ENCODE measurements around the gene ANKRD10. TPM values are rescaled to one million over a fixed set of nuclear protein-coding genes. Genes with fewer than 3 reads are reported as not detected.

Gene ANKRD10
- total and polyA plus RNA-seq, 2 experiments from 2014 or later = 250 to 277 TPM

DNA sequence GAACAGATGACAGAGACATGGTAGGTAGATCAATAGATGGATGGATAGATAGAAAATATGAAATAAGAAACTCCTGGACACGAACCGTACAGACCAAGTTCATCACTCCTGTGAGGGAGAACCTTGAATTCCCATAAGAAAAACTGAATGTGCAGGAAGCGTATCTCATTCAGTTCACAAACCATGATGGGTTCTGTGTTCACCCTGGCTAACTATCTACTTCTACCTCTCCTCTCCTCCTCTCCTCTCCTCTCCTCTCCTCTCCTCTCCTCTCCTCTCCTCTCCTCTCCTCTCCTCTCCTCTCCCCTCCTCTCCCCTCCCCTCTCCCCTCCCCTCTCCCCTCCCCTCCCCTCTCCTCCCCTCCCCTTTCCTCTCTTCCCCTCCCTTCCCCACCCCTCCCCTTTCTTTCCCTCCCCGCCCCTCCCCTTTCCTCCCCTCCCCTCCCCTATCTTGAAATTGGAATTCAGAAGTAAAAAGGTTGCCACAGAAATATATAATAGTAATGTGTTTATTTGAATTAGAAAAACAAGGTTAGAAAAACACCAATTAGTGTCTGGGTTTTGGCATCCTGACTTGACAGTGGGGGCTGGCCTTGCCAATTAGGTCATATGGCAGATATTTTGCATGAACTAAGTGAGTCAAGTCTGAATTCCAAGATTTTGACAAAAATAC lies 75.9 kb downstream of the ANKRD10 start:
- no peaks in the 10 kb centered on the region for H4K20me1 ChIP-seq (replicated peaks; ENCODE audit: insufficient read depth)
- no peak overlapping the region for H3K4me3 ChIP-seq
- DNase-seq (ENCODE audit: low spot score) = no peak
- peaks cover 3% of the 10 kb centered on the region; the same call in 2 of the 3 replicates for H3K9me3 Mint-ChIP-seq
- no peaks in the 10 kb centered on the region for H3K4me1 ChIP-seq (ENCODE audit: insufficient read depth)
- no peaks in the 10 kb centered on the region for H3K27me3 ChIP-seq (ENCODE audit: insufficient read depth)
- H3K4me1 Mint-ChIP-seq = peaks cover 16% of the 10 kb centered on the region; the same call in 1 of the 3 replicates
- no peak for ATAC-seq
- no peak overlapping the region for H3K4me2 ChIP-seq
- H3K27me3 Mint-ChIP-seq (ENCODE audit: insufficient read depth, low read depth, poor library complexity) = no peaks in the 10 kb centered on the region
- H3K79me2 ChIP-seq (replicated peaks; ENCODE audit: insufficient read depth) = no peaks in the 10 kb centered on the region
- H3K4me3 Mint-ChIP-seq = no peak overlapping the region
- H3K27ac Mint-ChIP-seq = no peak overlapping the region
- H3K36me3 Mint-ChIP-seq (ENCODE audit: low read depth) = 0 out of 3 replicates have a peak, but pooled peaks cover 4% of the 10 kb centered on the region
- no peaks in the 10 kb centered on the region; the same call in 1 of the 2 replicates for H3K9me2 ChIP-seq (ENCODE audit: insufficient read depth)
- no peak for TF ChIP-seq EZH2 (IDR thresholded peaks at IDR 0.05; ENCODE audit: low read depth, unreplicated experiment)
- TF ChIP-seq CREB1 (CRISPR knock-in tag; IDR thresholded peaks at IDR 0.05; ENCODE audit: low read depth) = no peak
- TF ChIP-seq EZH2phosphoT487 (IDR thresholded peaks at IDR 0.05; ENCODE audit: unreplicated experiment) = no peak
- TF ChIP-seq, protein P1, sequence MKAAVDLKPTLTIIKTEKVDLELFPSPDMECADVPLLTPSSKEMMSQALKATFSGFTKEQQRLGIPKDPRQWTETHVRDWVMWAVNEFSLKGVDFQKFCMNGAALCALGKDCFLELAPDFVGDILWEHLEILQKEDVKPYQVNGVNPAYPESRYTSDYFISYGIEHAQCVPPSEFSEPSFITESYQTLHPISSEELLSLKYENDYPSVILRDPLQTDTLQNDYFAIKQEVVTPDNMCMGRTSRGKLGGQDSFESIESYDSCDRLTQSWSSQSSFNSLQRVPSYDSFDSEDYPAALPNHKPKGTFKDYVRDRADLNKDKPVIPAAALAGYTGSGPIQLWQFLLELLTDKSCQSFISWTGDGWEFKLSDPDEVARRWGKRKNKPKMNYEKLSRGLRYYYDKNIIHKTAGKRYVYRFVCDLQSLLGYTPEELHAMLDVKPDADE (IDR thresholded peaks at IDR 0.05) = no peak
- TF ChIP-seq, protein P2, sequence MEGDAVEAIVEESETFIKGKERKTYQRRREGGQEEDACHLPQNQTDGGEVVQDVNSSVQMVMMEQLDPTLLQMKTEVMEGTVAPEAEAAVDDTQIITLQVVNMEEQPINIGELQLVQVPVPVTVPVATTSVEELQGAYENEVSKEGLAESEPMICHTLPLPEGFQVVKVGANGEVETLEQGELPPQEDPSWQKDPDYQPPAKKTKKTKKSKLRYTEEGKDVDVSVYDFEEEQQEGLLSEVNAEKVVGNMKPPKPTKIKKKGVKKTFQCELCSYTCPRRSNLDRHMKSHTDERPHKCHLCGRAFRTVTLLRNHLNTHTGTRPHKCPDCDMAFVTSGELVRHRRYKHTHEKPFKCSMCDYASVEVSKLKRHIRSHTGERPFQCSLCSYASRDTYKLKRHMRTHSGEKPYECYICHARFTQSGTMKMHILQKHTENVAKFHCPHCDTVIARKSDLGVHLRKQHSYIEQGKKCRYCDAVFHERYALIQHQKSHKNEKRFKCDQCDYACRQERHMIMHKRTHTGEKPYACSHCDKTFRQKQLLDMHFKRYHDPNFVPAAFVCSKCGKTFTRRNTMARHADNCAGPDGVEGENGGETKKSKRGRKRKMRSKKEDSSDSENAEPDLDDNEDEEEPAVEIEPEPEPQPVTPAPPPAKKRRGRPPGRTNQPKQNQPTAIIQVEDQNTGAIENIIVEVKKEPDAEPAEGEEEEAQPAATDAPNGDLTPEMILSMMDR (conservative IDR thresholded peaks at IDR 0.05; ENCODE audit: low read depth in 2 of 2) = no peak
- TF ChIP-seq, protein P3, sequence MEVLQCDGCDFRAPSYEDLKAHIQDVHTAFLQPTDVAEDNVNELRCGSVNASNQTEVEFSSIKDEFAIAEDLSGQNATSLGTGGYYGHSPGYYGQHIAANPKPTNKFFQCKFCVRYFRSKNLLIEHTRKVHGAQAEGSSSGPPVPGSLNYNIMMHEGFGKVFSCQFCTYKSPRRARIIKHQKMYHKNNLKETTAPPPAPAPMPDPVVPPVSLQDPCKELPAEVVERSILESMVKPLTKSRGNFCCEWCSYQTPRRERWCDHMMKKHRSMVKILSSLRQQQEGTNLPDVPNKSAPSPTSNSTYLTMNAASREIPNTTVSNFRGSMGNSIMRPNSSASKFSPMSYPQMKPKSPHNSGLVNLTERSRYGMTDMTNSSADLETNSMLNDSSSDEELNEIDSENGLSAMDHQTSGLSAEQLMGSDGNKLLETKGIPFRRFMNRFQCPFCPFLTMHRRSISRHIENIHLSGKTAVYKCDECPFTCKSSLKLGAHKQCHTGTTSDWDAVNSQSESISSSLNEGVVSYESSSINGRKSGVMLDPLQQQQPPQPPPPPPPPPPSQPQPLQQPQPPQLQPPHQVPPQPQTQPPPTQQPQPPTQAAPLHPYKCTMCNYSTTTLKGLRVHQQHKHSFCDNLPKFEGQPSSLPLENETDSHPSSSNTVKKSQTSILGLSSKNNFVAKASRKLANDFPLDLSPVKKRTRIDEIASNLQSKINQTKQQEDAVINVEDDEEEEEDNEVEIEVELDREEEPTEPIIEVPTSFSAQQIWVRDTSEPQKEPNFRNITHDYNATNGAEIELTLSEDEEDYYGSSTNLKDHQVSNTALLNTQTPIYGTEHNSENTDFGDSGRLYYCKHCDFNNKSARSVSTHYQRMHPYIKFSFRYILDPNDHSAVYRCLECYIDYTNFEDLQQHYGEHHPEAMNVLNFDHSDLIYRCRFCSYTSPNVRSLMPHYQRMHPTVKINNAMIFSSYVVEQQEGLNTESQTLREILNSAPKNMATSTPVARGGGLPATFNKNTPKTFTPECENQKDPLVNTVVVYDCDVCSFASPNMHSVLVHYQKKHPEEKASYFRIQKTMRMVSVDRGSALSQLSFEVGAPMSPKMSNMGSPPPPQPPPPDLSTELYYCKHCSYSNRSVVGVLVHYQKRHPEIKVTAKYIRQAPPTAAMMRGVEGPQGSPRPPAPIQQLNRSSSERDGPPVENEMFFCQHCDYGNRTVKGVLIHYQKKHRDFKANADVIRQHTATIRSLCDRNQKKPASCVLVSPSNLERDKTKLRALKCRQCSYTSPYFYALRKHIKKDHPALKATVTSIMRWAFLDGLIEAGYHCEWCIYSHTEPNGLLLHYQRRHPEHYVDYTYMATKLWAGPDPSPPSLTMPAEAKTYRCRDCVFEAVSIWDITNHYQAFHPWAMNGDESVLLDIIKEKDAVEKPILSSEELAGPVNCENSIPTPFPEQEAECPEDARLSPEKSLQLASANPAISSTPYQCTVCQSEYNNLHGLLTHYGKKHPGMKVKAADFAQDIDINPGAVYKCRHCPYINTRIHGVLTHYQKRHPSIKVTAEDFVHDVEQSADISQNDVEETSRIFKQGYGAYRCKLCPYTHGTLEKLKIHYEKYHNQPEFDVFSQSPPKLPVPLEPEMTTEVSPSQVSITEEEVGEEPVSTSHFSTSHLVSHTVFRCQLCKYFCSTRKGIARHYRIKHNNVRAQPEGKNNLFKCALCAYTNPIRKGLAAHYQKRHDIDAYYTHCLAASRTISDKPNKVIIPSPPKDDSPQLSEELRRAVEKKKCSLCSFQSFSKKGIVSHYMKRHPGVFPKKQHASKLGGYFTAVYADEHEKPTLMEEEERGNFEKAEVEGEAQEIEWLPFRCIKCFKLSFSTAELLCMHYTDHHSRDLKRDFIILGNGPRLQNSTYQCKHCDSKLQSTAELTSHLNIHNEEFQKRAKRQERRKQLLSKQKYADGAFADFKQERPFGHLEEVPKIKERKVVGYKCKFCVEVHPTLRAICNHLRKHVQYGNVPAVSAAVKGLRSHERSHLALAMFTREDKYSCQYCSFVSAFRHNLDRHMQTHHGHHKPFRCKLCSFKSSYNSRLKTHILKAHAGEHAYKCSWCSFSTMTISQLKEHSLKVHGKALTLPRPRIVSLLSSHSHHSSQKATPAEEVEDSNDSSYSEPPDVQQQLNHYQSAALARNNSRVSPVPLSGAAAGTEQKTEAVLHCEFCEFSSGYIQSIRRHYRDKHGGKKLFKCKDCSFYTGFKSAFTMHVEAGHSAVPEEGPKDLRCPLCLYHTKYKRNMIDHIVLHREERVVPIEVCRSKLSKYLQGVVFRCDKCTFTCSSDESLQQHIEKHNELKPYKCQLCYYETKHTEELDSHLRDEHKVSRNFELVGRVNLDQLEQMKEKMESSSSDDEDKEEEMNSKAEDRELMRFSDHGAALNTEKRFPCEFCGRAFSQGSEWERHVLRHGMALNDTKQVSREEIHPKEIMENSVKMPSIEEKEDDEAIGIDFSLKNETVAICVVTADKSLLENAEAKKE (CRISPR knock-in tag; IDR thresholded peaks at IDR 0.05) = no peak
- no peak for TF ChIP-seq ZNF331 (CRISPR knock-in tag; IDR thresholded peaks at IDR 0.05; ENCODE audit: low read depth)
- no peak for TF ChIP-seq STAT1 (IDR thresholded peaks at IDR 0.05; ENCODE audit: unreplicated experiment)
- no peaks in the 10 kb centered on the region for H3F3A ChIP-seq (replicated peaks; ENCODE audit: low read depth)
- H3K27ac ChIP-seq (ENCODE audit: low read depth) = no peak overlapping the region
- H2AFZ ChIP-seq = no peak overlapping the region
- H3K36me3 ChIP-seq (ENCODE audit: insufficient read depth) = no peaks in the 10 kb centered on the region
